Mammary epithelial cell (primary cell): ENCODE measurements around the gene HLA-DRB1.

Source experiments
- CTCF ChIP-seq, 2 donors: IDR thresholded peaks in 1 of 2; conservative IDR thresholded peaks in 1 of 2; 2 replicates each; pipeline ENCODE4 v1.5.1; 2011 to 2012; ENCODE audit warnings: inconsistent platforms in 2 of 2, low read length in 2 of 2, mild to moderate bottlenecking in 2 of 2, control low read depth in 1 of 2, low read depth in 1 of 2; ENCODE audit not compliant: insufficient read depth in 1 of 2; ENCODE audit errors: extremely low read depth in 1 of 2
- EZH2 ChIP-seq: IDR thresholded peaks from 2 replicates; pipeline ENCODE4 v1.6.1; 2012; ENCODE audit warnings: low read length, inconsistent platforms, borderline replicate concordance

GRCh38 chr6:32607263-32607987, 17.8 kb upstream of the HLA-DRB1 start:
- TF ChIP-seq CTCF (conservative IDR thresholded peaks at IDR 0.05 in 1 of 2, IDR thresholded peaks at IDR 0.05 in 1 of 2; ENCODE audit: extremely low read depth in 1 of 2, insufficient read depth in 1 of 2, low read depth in 1 of 2, low read length in 2 of 2) (no peak), EZH2 (no peak)
